T follicular helper cell (primary cell): ENCODE data around the gene SMPDL3A.
"Not testable (repeated sequence)": the region's sequence is repeated elsewhere in the genome, so short reads cannot be mapped to it uniquely, and the experiment has no call there.

Source experiments
- DNase-seq: peaks from one replicate; pipeline ENCODE4 v3.0.0-alpha.2; 2020; ENCODE audit warnings: low read depth
- total RNA-seq, 2 experiments: gene quantifications; one replicate each; lab custom pipeline; 2026; lab: John Stamatoyannopoulos, UW

The SMPDL3A gene, protein sequence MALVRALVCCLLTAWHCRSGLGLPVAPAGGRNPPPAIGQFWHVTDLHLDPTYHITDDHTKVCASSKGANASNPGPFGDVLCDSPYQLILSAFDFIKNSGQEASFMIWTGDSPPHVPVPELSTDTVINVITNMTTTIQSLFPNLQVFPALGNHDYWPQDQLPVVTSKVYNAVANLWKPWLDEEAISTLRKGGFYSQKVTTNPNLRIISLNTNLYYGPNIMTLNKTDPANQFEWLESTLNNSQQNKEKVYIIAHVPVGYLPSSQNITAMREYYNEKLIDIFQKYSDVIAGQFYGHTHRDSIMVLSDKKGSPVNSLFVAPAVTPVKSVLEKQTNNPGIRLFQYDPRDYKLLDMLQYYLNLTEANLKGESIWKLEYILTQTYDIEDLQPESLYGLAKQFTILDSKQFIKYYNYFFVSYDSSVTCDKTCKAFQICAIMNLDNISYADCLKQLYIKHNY
- total RNA-seq: 0.12 to 0.13 reads per million in 2 experiments

- no peak for DNase-seq
These were observed at the start of gene SMPDL3A for GRCh38 chr6:122789182-122790027. TSS of gene SMPDL3A (plus strand) at chr6:122789258. CDS start at chr6:122789347, 89 bp downstream.

DNA sequence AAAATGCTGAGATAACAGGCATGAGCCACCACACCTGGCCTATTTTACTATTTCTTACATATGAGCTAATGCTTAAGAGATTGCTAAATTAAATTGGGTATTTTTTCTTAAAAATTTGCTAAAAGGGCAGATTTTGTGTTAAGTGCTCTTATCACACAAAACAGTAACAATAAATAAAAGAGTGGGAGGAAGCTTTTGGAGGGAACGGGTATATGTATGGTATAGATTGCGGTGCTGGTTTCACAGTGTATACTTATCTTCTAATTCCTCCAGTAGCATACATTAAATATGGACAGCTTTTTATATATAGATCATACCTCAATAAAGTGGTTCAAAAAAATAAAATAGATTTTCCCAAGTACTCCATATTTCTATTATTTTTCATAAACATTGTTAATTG lies 49.0 kb upstream of the SMPDL3A start:
- no peak for DNase-seq

- DNase-seq: no peak
These were observed 48.1 kb upstream of the SMPDL3A start for GRCh38 chr6:122740936-122741335.

GRCh38 chr6:122744247-122744646 lies 44.8 kb upstream of the SMPDL3A start:
- DNase-seq: not testable (repeated sequence)

DNA sequence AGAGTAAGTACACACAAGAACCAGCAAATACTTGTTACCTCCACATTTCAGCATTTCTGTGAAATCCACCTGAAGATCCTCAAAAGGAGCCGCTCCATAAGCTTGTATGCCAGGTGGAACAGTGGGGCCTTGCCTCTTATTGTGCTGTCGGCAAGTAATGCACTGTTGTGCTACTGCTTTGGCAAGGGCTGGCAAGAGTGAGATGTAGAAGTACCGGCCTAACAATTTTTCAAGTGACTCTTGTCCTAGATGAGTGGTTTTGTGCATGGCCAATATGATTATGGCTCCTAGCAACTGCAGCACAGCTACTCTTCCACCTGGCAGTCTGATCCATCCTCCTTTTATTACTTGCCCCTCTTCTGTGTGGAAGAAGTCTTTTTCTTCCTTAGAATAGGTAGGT lies 44.2 kb upstream of the SMPDL3A start:
- DNase-seq: not testable (repeated sequence)

GRCh38 chr6:122746688-122747087 lies 42.4 kb upstream of the SMPDL3A start:
- no peak for DNase-seq

DNA sequence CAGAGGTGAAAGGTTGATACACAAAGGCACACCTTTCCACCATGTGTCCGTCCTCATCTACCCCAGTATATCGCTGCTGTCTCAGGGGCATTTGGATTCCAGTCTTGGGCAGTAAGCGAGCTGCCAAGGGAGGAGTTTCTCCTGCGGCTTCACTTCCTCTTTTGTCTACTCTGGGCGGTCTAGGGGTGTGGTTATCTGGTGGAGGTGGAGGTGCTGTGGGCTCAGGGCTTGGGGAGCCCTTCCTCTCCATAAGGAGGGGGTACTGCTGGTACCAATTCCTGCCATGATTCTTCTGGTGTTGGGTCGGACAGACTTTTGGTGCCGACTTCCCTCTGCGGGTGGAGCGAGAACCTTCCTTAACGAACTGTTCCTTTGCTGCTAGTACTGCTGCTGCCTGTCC lies 41.5 kb upstream of the SMPDL3A start:
- no peak for DNase-seq

GRCh38 chr6:122748945-122749344 lies 40.1 kb upstream of the SMPDL3A start:
- DNase-seq: not testable (repeated sequence)

DNA sequence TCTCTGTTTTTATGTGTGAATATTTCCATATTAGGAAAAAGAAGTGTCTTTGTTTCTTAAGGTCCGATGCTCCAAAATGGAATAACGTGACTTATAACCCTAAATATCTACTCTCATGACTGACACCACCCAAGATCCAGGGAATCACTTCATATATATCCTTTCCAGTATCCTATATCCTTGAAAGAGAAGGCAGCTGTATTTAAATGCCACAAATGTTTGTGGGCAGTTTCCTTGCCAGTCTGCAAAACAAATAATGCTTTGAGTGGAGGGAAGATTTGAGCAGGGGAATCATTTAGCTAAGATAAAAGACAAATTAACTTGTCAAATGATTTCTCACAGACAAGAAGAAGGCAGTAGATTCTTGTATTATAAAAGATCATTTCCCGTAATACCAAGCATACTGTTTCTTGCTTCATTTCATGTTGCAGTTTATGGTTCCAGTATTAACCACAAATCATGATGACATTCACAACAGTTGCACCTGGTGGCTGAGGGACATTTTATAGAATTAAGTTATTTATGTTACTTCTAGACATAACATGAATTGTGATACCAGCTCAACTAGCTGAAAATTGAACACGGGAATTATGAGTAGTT lies 39.5 kb upstream of the SMPDL3A start:
- DNase-seq: no peak

DNA sequence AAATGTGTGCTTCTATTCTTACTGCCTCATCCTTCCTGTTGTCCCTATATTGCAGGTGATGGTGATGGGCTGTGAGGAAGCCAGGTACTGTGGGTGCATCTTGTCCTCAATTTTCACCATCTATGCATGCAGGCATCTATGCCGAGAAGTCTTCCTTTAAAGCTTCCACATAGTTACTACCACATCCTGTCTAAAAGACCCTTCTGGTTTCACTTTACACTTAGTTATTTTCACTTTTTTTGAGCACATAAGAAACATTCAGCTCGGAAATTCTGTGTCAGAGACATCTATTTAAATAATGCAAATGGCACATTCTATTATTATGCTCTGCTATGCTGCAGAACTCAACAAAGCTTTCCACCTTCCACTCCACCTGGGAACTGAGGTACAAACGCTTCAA lies 37.7 kb upstream of the SMPDL3A start:
- DNase-seq: no peak

DNA sequence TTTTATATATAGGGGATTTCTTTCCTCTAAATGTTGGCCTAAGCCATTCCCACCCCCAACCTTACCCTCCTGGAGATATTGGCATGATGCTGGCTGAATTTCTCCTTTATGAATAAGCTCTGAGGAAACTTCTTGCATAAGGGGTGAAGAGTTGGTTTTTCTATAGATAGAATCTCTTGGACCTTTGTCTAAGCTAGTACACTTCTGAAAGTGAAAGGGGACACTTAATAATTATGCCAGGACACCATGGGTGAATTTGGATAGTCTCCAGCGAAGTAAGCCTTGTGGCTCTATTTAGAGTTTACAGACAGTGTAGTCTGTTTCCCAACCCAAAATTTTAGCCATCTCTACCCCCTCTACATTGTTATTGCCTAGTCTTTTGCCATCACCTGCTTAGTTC lies 36.6 kb upstream of the SMPDL3A start:
- DNase-seq: no peak

DNA sequence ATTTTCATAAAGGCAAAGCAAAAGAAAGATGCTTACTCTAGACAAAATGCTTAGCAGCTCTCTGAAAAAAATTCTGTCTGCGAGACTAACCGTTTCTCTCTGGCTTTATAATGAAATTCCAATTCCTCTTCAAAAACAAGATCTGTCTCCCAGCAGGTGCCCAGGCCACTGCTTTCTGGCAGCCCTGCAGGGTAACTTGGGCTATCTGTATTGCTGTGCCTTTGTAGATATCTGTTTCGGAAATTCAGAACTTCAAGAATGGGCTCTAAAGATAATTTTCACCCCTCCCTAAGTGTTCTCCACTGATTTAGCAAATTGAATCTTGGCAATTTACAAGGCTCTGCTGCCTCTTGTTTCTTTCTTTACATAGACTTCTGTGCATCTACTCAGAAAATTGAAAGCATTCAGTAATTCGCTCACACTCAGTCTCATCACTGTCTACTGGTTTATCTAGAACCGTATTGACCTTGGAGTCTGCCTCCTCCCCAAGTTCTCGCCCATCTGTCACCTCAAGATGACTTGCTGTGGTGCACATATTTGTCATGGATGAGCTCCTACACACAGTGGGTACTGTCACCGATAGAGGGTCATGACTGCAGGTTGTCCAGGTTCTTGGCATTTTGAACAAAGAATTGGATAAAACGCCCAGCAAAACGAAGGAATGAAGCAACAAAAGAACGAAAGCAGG lies 35.9 kb upstream of the SMPDL3A start:
- no peak for DNase-seq

DNA sequence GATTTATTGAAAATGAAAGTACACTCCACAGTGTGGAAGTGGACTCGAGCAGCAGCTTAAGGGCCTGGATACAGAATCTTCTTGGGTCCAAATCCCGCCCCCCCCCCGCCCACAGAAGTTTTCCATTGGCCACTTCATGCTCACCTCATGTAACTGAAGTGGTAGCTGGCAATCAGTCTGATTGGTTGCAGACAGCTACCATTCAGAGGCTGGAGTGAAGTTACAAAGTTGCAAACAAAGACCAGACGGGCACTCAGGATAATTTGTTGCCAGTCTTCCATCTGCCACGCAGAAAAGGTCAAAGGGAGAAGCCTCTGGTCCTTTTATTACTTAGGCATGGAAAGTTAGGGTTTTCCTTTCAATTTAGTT lies 35.4 kb upstream of the SMPDL3A start:
- no peak for DNase-seq

- no peak for DNase-seq
These were observed 34.8 kb upstream of the SMPDL3A start for GRCh38 chr6:122754191-122754731.

DNA sequence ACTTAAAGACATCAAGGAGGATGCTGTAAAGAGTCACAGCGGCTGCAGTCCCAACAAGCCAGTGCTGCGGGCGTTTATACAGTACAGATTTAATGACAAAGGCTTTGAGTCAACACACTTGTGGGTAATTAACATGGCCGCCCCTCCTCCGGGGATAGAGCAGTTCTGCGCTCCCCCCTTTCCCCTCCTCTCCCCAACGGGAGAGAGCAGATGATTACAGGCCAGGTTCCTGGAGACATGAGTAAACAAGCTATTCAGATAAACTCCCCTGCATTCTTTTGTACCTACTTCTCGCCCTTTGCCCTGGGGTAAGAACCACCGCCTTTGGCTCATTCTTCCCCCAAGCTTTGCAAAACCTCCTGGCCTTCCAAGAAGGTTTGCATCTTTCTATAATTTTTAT lies 33.2 kb upstream of the SMPDL3A start:
- no peak for DNase-seq

DNA sequence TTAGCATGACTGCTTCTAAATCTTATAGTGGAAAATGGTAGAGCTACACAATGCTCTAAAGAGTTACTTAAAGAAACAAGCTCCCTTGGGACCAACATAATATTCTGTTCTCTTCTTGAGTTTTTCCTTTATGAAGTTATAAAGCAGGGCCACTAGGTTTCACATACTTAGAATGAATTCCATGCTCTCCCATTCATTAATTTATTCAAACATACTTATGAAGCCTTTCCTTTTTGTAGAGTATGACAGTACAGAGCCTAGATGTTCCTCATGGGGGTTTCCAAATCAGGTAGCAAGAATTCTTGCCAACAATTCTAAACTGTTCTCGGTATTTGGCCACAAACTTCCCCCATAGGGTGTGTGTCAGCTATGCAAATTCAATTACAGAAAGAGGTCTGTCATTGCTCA lies 30.1 kb upstream of the SMPDL3A start:
- no peak for DNase-seq

- DNase-seq: no peak
These were observed 28.7 kb upstream of the SMPDL3A start for GRCh38 chr6:122760330-122760729.

GRCh38 chr6:122766256-122766655 lies 22.8 kb upstream of the SMPDL3A start:
- no peak for DNase-seq

GRCh38 chr6:122770835-122771601 lies 18.0 kb upstream of the SMPDL3A start:
- no peak for DNase-seq

DNA sequence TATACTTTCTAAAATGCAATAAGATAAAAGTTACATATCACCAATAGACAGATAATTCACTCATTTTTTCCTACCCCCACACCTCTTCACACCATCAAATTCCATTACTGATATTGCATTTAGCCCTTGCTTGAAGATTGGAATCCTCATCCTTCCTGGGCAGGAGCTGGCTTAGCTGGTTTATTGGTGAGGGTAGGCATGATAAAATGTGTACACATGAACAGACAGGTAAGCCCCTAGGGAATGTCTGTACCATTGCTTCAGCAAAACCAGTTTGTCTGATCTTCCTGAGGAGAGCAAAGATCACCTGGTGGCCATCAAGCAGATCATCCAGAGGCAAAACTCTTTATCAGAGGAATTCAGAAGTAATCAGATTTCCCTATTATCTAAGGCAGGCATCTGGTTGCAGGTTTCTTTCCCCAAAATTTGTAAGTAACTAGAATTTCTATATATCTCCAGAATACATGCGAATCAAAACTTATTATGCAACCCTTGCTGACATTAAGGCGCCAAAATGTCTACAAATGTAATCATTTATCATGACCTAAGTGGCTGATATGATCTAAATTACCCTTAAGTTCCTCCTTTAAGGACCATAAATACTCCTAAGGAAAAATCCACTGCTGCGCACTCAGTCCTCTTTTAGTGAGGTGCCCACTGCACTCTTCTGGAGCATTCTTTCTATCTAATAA lies 16.2 kb upstream of the SMPDL3A start:
- no peak for DNase-seq
